ENCODE data around the gene FERMT3. TPM values are rescaled to one million over a fixed set of nuclear protein-coding genes. Genes with fewer than 3 reads are reported as not detected.

The FERMT3 gene
- total and polyA plus RNA-seq, 2 of the 8 experiments (the other 6 are each of a cell fraction or from before 2014, with no cell fraction given) = 1.4 to 3.7 TPM

- no peak overlapping the region for H4K8ac ChIP-seq (ENCODE audit: extremely low read depth, insufficient read depth, low read length)
- POLR2A ChIA-PET (ENCODE audit: partially characterized antibody) = interaction anchor here (0.9 to 11.9 kb wide), 6 partner anchors 16 to 194 kb away, joined by 3 to 190 read pairs (median 3); partner anchors contain the start of genes FKBP2, PLCB3 and PPP1R14B
- no peak overlapping the region for H3K27ac ChIP-seq (ENCODE audit: low read depth, low read length)
- TF ChIP-seq JUN (IDR thresholded peaks at IDR 0.05; ENCODE audit: low read depth, low read length) (no peak), KDM5A (IDR thresholded peaks at IDR 0.05; ENCODE audit: low read length) (no peak), JUND (IDR thresholded peaks at IDR 0.05; ENCODE audit: low read length) (no peak), TBP (IDR thresholded peaks at IDR 0.05; ENCODE audit: low read depth, low read length) (no peak), SP1 (IDR thresholded peaks at IDR 0.05; ENCODE audit: low read depth, low read length) (no peak), PHF8 (conservative IDR thresholded peaks at IDR 0.05; ENCODE audit: low read depth, low read length) (no peak), RNF2 (IDR thresholded peaks at IDR 0.05; ENCODE audit: borderline replicate concordance, low read depth, low read length, missing control alignments, poor library complexity, severe bottlenecking) (no peak), HDAC2 (IDR thresholded peaks at IDR 0.05; ENCODE audit: borderline replicate concordance in 1 of 2, low read depth in 2 of 2, low read length in 2 of 2) (no peak), CTBP2 (IDR thresholded peaks at IDR 0.05; ENCODE audit: borderline replicate concordance, insufficient read depth, insufficient read length, low read length) (no peak), TAF1 (IDR thresholded peaks at IDR 0.05; ENCODE audit: low read depth, low read length) (no peak), TEAD4 (IDR thresholded peaks at IDR 0.05; ENCODE audit: low read depth, low read length) (no peak), CEBPB (IDR thresholded peaks at IDR 0.05; ENCODE audit: low read depth, low read length) (no peak)
- TF ChIP-seq, protein P1, sequence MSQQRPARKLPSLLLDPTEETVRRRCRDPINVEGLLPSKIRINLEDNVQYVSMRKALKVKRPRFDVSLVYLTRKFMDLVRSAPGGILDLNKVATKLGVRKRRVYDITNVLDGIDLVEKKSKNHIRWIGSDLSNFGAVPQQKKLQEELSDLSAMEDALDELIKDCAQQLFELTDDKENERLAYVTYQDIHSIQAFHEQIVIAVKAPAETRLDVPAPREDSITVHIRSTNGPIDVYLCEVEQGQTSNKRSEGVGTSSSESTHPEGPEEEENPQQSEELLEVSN (IDR thresholded peaks at IDR 0.05) = no peak
These were observed 24.5 kb downstream of the FERMT3 start for GRCh38 chr11:64230985-64231365.

More at GRCh38 chr11:64230985-64231365, 24.5 kb downstream of the FERMT3 start:
- Histone ChIP-seq H3K4me2 (ENCODE audit: insufficient read depth in 1 of 2, low read depth in 2 of 2, low read length in 2 of 2) (peak overlapping the region; percentile 87 to 97), H2BK15ac (ENCODE audit: low read length) (no peak overlapping the region), H2AK5ac (ENCODE audit: low read depth, low read length) (no peak overlapping the region), H3K4ac (replicated peaks; ENCODE audit: insufficient read length, low read depth, low read length) (no peak overlapping the region), H2BK20ac (ENCODE audit: low read length) (no peak overlapping the region), H4K20me1 (replicated peaks in 1 of 2; ENCODE audit: control insufficient read depth in 1 of 2, insufficient read depth in 2 of 2, low read length in 2 of 2) (peaks cover 0 to 6% of the 10 kb centered on the region in 2 experiments), H3K79me1 (ENCODE audit: low read depth, low read length) (no peaks in the 10 kb centered on the region; the same call in 1 of the 2 replicates), H3K14ac (ENCODE audit: insufficient read length) (no peak overlapping the region), H4K5ac (ENCODE audit: insufficient read length, low read depth, low read length) (no peak overlapping the region), H4K91ac (replicated peaks; ENCODE audit: insufficient read length, low read length) (no peak overlapping the region), H2BK120ac (replicated peaks; ENCODE audit: low read depth, low read length) (no peak overlapping the region), H3K27me3 (replicated peaks in 1 of 4; ENCODE audit: control insufficient read depth in 3 of 4, extremely low read depth in 1 of 4, insufficient read depth in 3 of 4, low read length in 3 of 4) (peaks cover 0 to 12% (median 6%) of the 10 kb centered on the region in 4 experiments; a peak in 4 of 7 replicates), H2BK5ac (ENCODE audit: low read depth, low read length) (peak overlapping the region; percentile 9; the same call in 1 of the 2 replicates), H3K23ac (ENCODE audit: insufficient read length) (no peak overlapping the region), H2AFZ (ENCODE audit: low read length) (peak overlapping the region; percentile 26; the same call in 1 of the 2 replicates), H3K56ac (replicated peaks; ENCODE audit: insufficient read length, low read depth, low read length) (no peak overlapping the region), H3K79me2 (ENCODE audit: control insufficient read depth in 1 of 2, insufficient read depth in 2 of 2, low read length in 2 of 2) (no peaks in the 10 kb centered on the region), H3K4me1 (replicated peaks in 1 of 4; ENCODE audit: control insufficient read depth in 3 of 4, insufficient read depth in 4 of 4, low read length in 3 of 4) (peaks cover 0 to 31% (median 13%) of the 10 kb centered on the region in 4 experiments; a peak in 6 of 7 replicates), H3K9me3 (ENCODE audit: insufficient read depth in 2 of 2, low read depth in 1 of 2, low read length in 1 of 2) (no peaks in the 10 kb centered on the region), H3K18ac (ENCODE audit: extremely low read depth, low read length) (no peak overlapping the region), H3K9ac (replicated peaks in 1 of 4; ENCODE audit: extremely low read depth in 1 of 4, low read depth in 3 of 4, low read length in 3 of 4) (peak overlapping the region in 2 of 4 experiments; percentile 38 to 44; a peak in 4 of 7 replicates), H2BK12ac (ENCODE audit: low read depth, low read length) (no peak overlapping the region), H3K4me3 (ENCODE audit: extremely low read depth in 1 of 4, insufficient read depth in 2 of 4, low read depth in 3 of 4, low read length in 4 of 4) (peak overlapping the region; percentile 70 to 80 (median 76)), H3K36me3 (ENCODE audit: control insufficient read depth in 2 of 4, insufficient read depth in 4 of 4, low read length in 3 of 4) (no peaks in the 10 kb centered on the region), H3K23me2 (ENCODE audit: low read depth, low read length) (peaks cover 19% of the 10 kb centered on the region)
- WGBS, 2 experiments (ENCODE audit: extremely low coverage in 1 of 2, insufficient coverage in 1 of 2, insufficient read length in 1 of 2, insufficient replicate concordance in 2 of 2, low coverage in 1 of 2, low lambda C conversion rate in 2 of 2, missing lambda C conversion rate in 1 of 2) = 11% methylated on average over 8 of the region's 8 CpGs; no CpG with 5 or more reads in 1 of the 2 experiments
- CTCF ChIA-PET (ENCODE audit: partially characterized antibody) = interaction anchor here (0.6 to 8.6 kb wide), 4 partner anchors 20 to 53 kb away, joined by 3 to 51 read pairs (median 14); partner anchors contain the start of genes BAD, FERMT3 and PLCB3
- FAIRE-seq (no peak), DNase-seq (ENCODE audit: low read depth in 1 of 2, low spot score in 2 of 2) (no peak)

All from H1 (cell line).